Stimulated activated CD4-positive, alpha-beta T cell treated with anti-CD3 and anti-CD28 coated beads, Interleukin-15, amount 100 ng/mL, for 24 hours (primary cell): ENCODE data around the gene ZNF121.
"Not testable (repeated sequence)": the region's sequence is repeated elsewhere in the genome, so short reads cannot be mapped to it uniquely, and the experiment has no call there.

ENCODE experiments used
- DNase-seq: peaks from one replicate; pipeline ENCODE4 v3.0.0-alpha.2; 2020

The ZNF121 gene

GRCh38 chr19:9584073-9584833 lies at the start of gene ZNF121:
ZNF121 (minus strand) TSS chr19:9584504; CDS start chr19:9568097, 16,407 bp downstream.
- peak; percentile 89 for DNase-seq

- no peak for DNase-seq
Measured at GRCh38 chr19:9627856-9628255, 43.6 kb upstream of the ZNF121 start.

- no peak for DNase-seq
Measured at GRCh38 chr19:9622531-9622930, 38.2 kb upstream of the ZNF121 start.

GRCh38 chr19:9621156-9622037 lies 37.1 kb upstream of the ZNF121 start, which contains the start of gene ZNF561:
ZNF561 (minus strand) TSS chr19:9621232; CDS start chr19:9619456, 1,776 bp downstream.
- peak; percentile 92 for DNase-seq

- DNase-seq, result no peak
Measured at GRCh38 chr19:9620842-9621155, 36.5 kb upstream of the ZNF121 start.

- no peak for DNase-seq
Measured at GRCh38 chr19:9615844-9616243, 31.5 kb upstream of the ZNF121 start.

- DNase-seq, result no peak
Measured at GRCh38 chr19:9610484-9611113, 26.3 kb upstream of the ZNF121 start.

GRCh38 chr19:9608912-9609311 lies 24.6 kb upstream of the ZNF121 start:
- DNase-seq, result no peak

- DNase-seq, result no peak
Measured at GRCh38 chr19:9597027-9597426, 12.7 kb upstream of the ZNF121 start.

GRCh38 chr19:9586764-9587163 lies 2.5 kb upstream of the ZNF121 start:
- peak; percentile 83 for DNase-seq

- not testable (repeated sequence) for DNase-seq
Measured at GRCh38 chr19:9582081-9582725, 2.1 kb downstream of the ZNF121 start.

- DNase-seq, result no peak
Measured at GRCh38 chr19:9580728-9581127, 3.6 kb downstream of the ZNF121 start.

- no peak for DNase-seq
Measured at GRCh38 chr19:9570255-9570654, 14.0 kb downstream of the ZNF121 start.

- DNase-seq, result no peak
Measured at GRCh38 chr19:9566729-9567128, 17.6 kb downstream of the ZNF121 start.

- DNase-seq, result no peak
Measured at GRCh38 chr19:9565900-9566705, 18.2 kb downstream of the ZNF121 start.

GRCh38 chr19:9552536-9553274 lies 31.6 kb downstream of the ZNF121 start:
- DNase-seq, result no peak

GRCh38 chr19:9547870-9548269 lies 36.4 kb downstream of the ZNF121 start:
- no peak for DNase-seq

GRCh38 chr19:9541281-9541680 lies 43.0 kb downstream of the ZNF121 start:
- not testable (repeated sequence) for DNase-seq

- not testable (repeated sequence) for DNase-seq
Measured at GRCh38 chr19:9539921-9540320, 44.4 kb downstream of the ZNF121 start.

- not testable (repeated sequence) for DNase-seq
Measured at GRCh38 chr19:9539201-9539600, 45.1 kb downstream of the ZNF121 start.
